AG09309 (cell line): Measurements from ENCODE around the gene CC2D2B.

Source experiments
- DNase-seq: peaks from one replicate; pipeline ENCODE4 v3.0.0-alpha.2; 2010; ENCODE audit warnings: low read depth
- H3K4me3 ChIP-seq: 2 replicates; pipeline ENCODE4 v1.5.1; 2011; ENCODE audit warnings: mild to moderate bottlenecking, low read depth, low read length, moderate library complexity; ENCODE audit not compliant: control insufficient read depth
- TF ChIP-seq, protein P1 (sequence below): IDR thresholded peaks from 2 replicates; pipeline ENCODE4 v1.5.1; 2011; ENCODE audit warnings: mild to moderate bottlenecking, low read depth, low read length, inconsistent platforms; ENCODE audit not compliant: insufficient read depth, control insufficient read depth; ENCODE audit errors: missing control alignments

The CC2D2B gene

DNA sequence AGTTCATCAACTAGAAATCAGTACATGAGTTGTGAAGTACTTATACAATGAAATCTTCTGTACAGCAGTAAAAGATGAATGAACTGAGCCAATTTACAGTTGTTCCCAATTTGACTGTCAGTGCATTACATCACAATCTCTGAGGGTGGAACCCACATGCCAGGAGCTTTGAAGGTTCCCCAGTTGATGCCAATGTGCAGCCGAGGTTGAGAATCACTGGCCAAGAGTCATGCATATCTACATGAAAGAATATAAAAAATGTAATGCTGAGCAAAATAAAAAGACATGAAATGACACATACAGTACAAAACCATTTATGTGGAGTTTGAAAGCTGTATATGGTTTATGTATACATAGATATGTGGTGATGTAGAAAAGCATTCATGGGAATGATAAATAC lies 113.6 kb downstream of the CC2D2B start:
- no peak for DNase-seq
- H3K4me3 ChIP-seq, result no peak overlapping the region
- TF ChIP-seq, protein P1, sequence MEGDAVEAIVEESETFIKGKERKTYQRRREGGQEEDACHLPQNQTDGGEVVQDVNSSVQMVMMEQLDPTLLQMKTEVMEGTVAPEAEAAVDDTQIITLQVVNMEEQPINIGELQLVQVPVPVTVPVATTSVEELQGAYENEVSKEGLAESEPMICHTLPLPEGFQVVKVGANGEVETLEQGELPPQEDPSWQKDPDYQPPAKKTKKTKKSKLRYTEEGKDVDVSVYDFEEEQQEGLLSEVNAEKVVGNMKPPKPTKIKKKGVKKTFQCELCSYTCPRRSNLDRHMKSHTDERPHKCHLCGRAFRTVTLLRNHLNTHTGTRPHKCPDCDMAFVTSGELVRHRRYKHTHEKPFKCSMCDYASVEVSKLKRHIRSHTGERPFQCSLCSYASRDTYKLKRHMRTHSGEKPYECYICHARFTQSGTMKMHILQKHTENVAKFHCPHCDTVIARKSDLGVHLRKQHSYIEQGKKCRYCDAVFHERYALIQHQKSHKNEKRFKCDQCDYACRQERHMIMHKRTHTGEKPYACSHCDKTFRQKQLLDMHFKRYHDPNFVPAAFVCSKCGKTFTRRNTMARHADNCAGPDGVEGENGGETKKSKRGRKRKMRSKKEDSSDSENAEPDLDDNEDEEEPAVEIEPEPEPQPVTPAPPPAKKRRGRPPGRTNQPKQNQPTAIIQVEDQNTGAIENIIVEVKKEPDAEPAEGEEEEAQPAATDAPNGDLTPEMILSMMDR, result no peak

DNA sequence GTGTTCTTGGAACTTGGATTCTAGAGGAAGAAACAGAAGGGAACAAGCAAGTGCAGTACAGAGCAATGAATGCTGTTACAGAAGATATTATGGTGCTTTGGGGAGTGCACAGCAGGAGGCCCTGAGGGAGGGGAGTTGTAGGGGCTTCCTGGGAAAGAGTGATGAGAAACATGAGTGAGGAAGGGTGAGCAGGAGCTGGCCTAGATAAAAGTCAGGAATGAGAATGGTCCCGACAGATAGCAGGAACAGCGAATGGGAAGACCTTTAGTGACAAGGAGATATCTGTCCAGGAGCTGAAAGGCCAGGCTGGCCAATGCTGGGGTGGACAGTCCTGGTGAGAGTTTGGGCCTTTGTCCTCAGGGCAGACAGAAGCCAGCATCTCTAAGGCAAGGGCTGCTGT lies 115.0 kb downstream of the CC2D2B start:
- H3K4me3 ChIP-seq, result no peak overlapping the region
- DNase-seq, result no peak
- TF ChIP-seq, protein P1, result no peak

DNA sequence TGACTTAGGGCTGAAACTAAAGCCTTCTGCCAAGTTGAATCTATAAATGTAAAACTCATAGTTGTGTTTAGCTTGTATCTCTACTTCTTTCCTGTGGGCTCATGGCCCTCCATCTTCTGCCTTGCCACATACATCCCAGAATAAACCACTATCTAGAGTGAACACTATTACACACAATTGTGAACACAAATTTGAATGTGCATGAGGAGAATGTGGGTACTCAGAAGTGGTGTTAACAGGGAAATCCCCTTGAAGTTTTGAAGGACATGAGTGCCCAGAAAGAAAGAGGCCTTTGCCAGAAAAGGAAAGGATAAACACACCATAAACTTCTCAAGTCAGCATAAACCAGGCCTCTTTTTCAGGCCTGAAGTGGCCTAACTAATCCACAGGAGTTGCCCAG lies 115.4 kb downstream of the CC2D2B start:
- TF ChIP-seq, protein P1, result no peak

DNA sequence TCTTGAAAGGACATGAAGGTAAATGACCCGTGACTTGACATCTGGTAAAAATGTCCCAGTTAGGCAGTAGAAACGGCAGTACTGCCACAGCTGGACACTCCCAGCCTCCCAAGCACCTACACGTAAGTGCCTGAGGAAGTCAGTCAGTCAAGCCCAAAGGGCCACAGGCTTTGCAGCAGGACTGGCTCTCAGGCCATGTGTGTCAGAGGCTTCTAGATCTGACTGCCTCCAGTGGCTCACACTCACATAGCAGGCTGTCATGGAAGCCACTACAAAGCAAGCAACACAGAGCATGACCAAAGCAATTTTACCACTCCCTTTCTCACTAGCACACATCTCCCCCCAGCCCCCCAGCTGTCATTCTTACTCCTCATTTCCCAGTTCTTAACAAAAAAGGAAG lies 117.8 kb downstream of the CC2D2B start:
- no peak overlapping the region for H3K4me3 ChIP-seq
- TF ChIP-seq, protein P1, result no peak
- DNase-seq, result no peak

More for the DNA sequence above, 115.4 kb downstream of the CC2D2B start:
- no peak overlapping the region for H3K4me3 ChIP-seq
- DNase-seq, result no peak

DNA sequence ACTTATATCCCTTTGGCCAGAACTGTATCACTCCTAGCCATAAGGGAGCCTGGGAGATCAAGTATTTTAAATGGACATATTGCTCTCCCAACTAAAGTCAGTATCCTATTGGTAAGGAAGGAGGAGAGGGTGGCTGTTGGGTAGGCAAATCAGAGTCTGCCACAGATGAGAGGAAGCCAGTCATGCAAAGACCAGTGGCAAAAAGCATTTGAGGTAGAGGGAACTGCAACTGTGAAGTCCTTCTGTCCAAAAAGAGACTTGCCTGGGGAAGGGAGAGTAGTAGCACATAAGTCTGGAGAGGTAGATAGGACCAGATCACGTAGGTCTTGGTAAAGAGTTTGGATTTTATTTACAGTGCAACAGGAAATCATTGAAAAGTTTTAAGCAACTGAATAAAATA lies 126.8 kb downstream of the CC2D2B start:
- no peak overlapping the region for H3K4me3 ChIP-seq
- TF ChIP-seq, protein P1, result no peak
- no peak for DNase-seq

DNA sequence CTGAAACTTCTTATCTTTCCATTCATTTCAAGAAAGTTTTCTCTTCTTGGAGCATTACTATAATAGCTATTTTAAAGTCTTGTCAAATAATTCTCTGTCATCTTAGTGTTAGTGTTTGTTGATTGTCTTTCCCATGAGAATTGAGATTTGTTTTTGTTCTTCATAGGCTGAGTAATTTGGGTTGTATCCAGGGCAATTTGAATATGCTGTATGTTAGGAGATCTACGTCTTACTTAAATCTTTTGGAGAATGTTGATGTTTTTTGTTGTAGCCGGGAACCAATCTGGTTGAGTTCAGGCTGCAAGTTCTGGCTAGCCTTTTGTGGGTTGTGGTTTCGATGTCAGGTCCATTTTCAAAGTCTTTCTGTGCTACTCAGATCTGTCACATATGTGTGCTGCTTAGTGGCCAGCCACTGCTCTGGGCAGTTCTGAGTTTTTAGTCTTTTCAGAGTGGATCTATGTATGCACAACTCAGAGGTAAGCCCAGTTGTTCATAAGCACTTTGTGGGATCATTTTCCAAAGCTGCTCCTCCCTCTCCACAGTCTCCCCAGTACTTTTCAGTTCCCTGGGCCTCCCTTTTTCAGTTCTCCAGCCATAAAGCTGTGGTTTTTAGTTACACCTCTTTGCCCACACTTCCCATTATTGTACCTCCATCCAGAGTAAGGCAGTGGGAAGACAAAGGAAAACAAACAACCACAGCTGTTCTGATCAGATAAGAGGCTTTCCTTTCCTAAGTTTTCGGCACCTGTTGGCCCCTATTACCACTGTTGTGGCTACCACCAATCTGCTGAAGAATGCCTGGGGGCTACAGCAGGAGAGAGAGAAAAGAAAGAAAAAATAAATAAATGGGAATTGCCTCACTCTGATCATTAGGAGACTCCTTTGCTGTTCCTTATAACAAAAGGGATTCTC lies 131.0 kb downstream of the CC2D2B start:
- no peak for DNase-seq
- no peak overlapping the region for H3K4me3 ChIP-seq
- TF ChIP-seq, protein P1, result no peak

DNA sequence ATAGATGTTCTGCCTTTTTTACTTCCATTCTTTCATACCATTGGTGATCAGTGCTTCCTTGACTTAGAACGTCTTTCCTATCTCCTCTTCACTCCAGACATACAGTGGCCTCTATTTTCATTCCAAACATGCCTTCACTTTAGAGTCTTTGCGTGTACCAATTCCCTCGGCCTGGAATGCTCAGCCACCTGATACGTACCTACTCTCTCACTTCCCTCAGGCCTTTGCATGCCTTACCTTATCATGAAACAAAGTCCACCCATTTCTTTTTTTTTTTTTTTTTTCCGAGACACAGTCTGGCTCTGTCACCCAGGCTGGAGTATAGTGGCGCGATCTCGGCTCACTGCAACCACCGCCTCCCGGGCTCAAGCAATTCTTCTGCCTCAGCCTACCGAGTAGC lies 133.4 kb downstream of the CC2D2B start:
- DNase-seq, result no peak
- TF ChIP-seq, protein P1, result no peak
- H3K4me3 ChIP-seq, result no peak overlapping the region
